Measurements from ENCODE around the gene ARHGAP30. TPM values are rescaled to one million over a fixed set of nuclear protein-coding genes. Genes with fewer than 3 reads are reported as not detected.
A peak's percentile ranks its signal among the peaks of the same experiment; 100 is the strongest.

The ARHGAP30 gene
- total RNA-seq, 1 experiment from 2014 or later, result 0.36 TPM

- peaks cover 17% of the 10 kb centered on the region; the same call in 1 of the 2 replicates for H3K9me3 ChIP-seq (ENCODE audit: control insufficient read depth, insufficient read depth, low read depth, low read length)
- CTCF ChIA-PET, result no interaction called here
- DNase-seq (ENCODE audit: low read depth, low spot score) (no peak), ATAC-seq (no peak)
- intact Hi-C loops (cut with micrococcal nuclease; ENCODE audit: unreplicated experiment) (no loop called here), in situ Hi-C loops (cut with HindIII; ENCODE audit: low pct_unique_long_range_greater_than_20kb, low sequenced_read_pairs) (no loop called here)
- no TSS peak for BruUV-seq (replicated peaks)
- no peaks in the 10 kb centered on the region for H3K27me3 ChIP-seq (ENCODE audit: control insufficient read depth, insufficient read depth, low read length)
- peaks cover 13% of the 10 kb centered on the region for H3K4me1 ChIP-seq (ENCODE audit: control insufficient read depth, insufficient read depth, low read length)
- H3K4me3 ChIP-seq (ENCODE audit: low read depth in 2 of 2, low read length in 2 of 2), result peak overlapping the region; percentile 69 to 93
- TF ChIP-seq TCF7L2 (IDR thresholded peaks at IDR 0.05; ENCODE audit: low read depth, low read length) (no peak), CTCF (IDR thresholded peaks at IDR 0.05) (no peak), SIN3A (IDR thresholded peaks at IDR 0.05; ENCODE audit: borderline replicate concordance, insufficient read depth, low read depth, low read length) (no peak), POLR2AphosphoS5 (IDR thresholded peaks at IDR 0.05; ENCODE audit: low read depth, low read length) (no peak)
- TF ChIP-seq, protein P1, sequence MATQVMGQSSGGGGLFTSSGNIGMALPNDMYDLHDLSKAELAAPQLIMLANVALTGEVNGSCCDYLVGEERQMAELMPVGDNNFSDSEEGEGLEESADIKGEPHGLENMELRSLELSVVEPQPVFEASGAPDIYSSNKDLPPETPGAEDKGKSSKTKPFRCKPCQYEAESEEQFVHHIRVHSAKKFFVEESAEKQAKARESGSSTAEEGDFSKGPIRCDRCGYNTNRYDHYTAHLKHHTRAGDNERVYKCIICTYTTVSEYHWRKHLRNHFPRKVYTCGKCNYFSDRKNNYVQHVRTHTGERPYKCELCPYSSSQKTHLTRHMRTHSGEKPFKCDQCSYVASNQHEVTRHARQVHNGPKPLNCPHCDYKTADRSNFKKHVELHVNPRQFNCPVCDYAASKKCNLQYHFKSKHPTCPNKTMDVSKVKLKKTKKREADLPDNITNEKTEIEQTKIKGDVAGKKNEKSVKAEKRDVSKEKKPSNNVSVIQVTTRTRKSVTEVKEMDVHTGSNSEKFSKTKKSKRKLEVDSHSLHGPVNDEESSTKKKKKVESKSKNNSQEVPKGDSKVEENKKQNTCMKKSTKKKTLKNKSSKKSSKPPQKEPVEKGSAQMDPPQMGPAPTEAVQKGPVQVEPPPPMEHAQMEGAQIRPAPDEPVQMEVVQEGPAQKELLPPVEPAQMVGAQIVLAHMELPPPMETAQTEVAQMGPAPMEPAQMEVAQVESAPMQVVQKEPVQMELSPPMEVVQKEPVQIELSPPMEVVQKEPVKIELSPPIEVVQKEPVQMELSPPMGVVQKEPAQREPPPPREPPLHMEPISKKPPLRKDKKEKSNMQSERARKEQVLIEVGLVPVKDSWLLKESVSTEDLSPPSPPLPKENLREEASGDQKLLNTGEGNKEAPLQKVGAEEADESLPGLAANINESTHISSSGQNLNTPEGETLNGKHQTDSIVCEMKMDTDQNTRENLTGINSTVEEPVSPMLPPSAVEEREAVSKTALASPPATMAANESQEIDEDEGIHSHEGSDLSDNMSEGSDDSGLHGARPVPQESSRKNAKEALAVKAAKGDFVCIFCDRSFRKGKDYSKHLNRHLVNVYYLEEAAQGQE (IDR thresholded peaks at IDR 0.05; ENCODE audit: insufficient read depth in 1 of 2, low read depth in 2 of 2, low read length in 1 of 2), result no peak
- POLR2A ChIA-PET, result no interaction called here
- H3K36me3 ChIP-seq (ENCODE audit: control insufficient read depth, insufficient read depth, low read length), result peaks cover 3% of the 10 kb centered on the region
- H3K27ac ChIP-seq (ENCODE audit: low read length), result peak overlapping the region; percentile 99
These were observed 23.0 kb downstream of the ARHGAP30 start for GRCh38 chr1:161046605-161047228.

DNA sequence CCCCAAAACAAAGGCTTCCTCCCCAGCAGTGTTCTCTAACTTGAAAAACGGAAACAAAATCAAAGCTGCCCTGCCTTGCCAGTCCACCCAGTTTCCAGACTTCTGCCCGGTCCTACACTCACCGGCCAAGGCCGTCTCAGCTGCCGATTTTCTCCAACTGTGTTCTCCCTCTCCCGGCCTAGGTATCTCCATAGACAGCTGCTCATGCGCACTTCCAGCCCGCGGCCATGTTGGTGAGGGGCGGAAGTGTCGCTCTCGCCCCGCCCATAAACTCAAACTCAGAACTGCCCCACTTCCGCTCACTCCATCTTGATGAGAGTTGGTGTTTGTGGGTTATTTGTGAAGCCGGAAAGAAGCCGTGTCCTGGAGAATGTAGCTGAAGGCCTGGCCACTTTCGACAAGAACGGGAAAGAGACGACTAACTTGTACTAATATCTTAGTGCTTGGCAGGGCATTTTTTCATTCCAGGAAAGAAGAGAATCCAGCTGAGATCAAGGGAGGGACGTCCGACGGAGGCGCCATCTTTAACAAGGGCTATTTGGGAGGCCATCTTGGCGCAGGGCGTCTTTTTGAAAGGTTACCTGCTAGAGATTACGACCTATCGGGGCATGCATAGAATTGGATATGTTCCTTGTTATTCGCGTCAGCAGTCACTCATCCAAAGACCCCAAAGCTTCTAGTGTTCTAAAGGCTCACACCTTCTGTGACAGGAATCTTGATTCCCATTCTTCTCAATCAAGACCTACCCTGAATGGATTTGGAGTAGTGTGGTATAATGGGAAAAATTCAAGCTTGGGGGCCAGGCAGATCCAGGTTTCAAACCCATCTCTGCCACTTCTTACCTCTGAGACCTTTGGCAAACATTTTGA, 23.7 kb downstream of the ARHGAP30 start, which contains the start of gene USF1:
Gene USF1, minus strand, starts transcription at position 242 of the 869 bp plus-strand sequence. CDS start 2,702 bp downstream, outside the sequence.
- in situ Hi-C loops (cut with HindIII; ENCODE audit: low pct_unique_long_range_greater_than_20kb, low sequenced_read_pairs), result no loop called here
- CTCF ChIA-PET, result interaction anchor here (1.4 kb wide), 1 partner anchor 52 kb away, joined by 3 read pairs; no protein-coding TSS in a partner anchor

More for the DNA sequence above, 23.7 kb downstream of the ARHGAP30 start, which contains the start of gene USF1:
- peaks cover 17% of the 10 kb centered on the region; the same call in 1 of the 2 replicates for H3K9me3 ChIP-seq (ENCODE audit: control insufficient read depth, insufficient read depth, low read depth, low read length)
- POLR2A ChIA-PET, result interaction anchor here (0.7 to 0.9 kb wide), 2 partner anchors 39 to 50 kb away, joined by 3 read pairs; no protein-coding TSS in a partner anchor
- ATAC-seq, result peak; percentile 97
- peak within 1 kb of the TSS; percentile 99 for H3K27ac ChIP-seq (ENCODE audit: low read length)
- peak within 1 kb of the TSS; percentile 69 to 93 for H3K4me3 ChIP-seq (ENCODE audit: low read depth in 2 of 2, low read length in 2 of 2)
- DNase-seq (ENCODE audit: low read depth, low spot score), result peak; percentile 91
- peaks cover 3% of the 10 kb centered on the region for H3K36me3 ChIP-seq (ENCODE audit: control insufficient read depth, insufficient read depth, low read length)
- no peaks in the 10 kb centered on the region for H3K27me3 ChIP-seq (ENCODE audit: control insufficient read depth, insufficient read depth, low read length)
- H3K4me1 ChIP-seq (ENCODE audit: control insufficient read depth, insufficient read depth, low read length), result peaks cover 13% of the 10 kb centered on the region
- TF ChIP-seq SIN3A (IDR thresholded peaks at IDR 0.05; ENCODE audit: borderline replicate concordance, insufficient read depth, low read depth, low read length) (0 out of 2 replicates have a peak, but pooled peaks have one; percentile 42), CTCF (IDR thresholded peaks at IDR 0.05) (no peak), TCF7L2 (IDR thresholded peaks at IDR 0.05; ENCODE audit: low read depth, low read length) (peak; percentile 92), POLR2AphosphoS5 (IDR thresholded peaks at IDR 0.05; ENCODE audit: low read depth, low read length) (no peak; the same call in none of the 2 replicates)
- intact Hi-C loops (cut with micrococcal nuclease; ENCODE audit: unreplicated experiment), result no loop called here
- BruUV-seq (replicated peaks), result TSS peak; percentile 98

All from Panc1 (cell line).